HG03045 (cell line): ENCODE measurements around the gene LHFPL3.
"Not testable (repeated sequence)": the region's sequence is repeated elsewhere in the genome, so short reads cannot be mapped to it uniquely, and the experiment has no call there.

Experiments used
- ATAC-seq: cut with Tn5 transposase; IDR thresholded peaks from one replicate; pipeline ENCODE4 v1.9.1; 2021; ENCODE audit warnings: mild to moderate bottlenecking, moderate library complexity; ENCODE audit not compliant: unreplicated experiment

The LHFPL3 gene

GRCh38 chr7:104328296-104328969 is at the start of gene LHFPL3:
Gene LHFPL3, plus strand, starts transcription at chr7:104328603.
- ATAC-seq: no peak

DNA sequence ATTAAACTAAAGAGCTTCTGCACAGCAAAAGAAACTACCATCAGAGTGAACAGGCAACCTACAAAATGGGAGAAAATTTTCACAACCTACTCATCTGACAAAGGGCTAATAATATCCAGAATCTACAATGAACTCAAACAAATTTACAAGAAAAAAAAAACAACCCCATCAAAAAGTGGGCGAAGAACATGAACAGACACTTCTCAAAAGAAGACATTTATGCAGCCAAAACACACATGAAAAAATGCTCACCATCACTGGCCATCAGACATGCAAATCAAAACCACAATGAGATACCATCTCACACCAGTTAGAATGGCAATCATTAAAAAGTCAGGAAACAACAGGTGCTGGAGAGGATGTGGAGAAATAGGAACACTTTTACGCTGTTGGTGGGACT is 46.7 kb upstream of the LHFPL3 start:
- ATAC-seq: not testable (repeated sequence)

- no peak for ATAC-seq
Measured at GRCh38 chr7:104286839-104287238, 41.6 kb upstream of the LHFPL3 start.

- ATAC-seq: no peak
Measured at GRCh38 chr7:104288137-104288536, 40.3 kb upstream of the LHFPL3 start.

DNA sequence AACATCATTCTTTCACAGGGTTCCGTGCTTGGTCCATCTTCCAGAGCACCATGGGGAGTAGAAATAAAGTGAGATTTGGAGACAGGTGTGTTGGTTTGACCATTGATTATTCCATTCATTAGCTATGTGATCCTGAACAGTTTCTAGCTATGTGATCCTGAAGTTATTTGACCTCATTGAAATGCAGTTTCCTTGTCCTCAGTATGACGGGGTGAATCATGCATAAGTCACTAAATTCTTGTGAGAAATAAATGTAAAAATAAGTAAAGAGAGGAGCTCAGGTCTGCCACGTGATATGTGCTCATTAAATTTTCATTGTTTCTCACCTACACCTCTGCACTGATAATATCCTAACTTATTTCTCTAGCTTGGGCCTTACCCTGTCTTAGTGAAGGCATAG is 34.1 kb upstream of the LHFPL3 start:
- ATAC-seq: no peak

GRCh38 chr7:104296266-104296665 is 32.1 kb upstream of the LHFPL3 start:
- ATAC-seq: no peak

DNA sequence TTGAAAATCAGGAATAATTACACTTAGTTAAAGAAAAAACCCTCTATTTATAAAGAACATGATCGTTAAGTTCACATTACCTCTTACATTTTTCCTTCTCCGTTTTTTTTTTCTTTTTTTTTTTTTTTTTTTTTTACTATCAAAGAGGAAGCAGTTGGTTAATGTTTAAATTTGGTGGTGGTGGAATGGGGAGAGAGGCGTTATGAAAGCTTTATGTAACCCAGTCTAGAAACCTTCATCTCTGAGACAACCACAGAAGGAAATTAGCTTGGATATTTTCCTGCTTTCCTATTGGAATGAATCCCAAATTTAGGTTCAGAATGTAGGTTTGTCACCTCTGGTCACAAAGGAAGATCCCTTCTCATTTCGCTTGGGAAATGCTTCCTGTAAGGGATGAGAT is 31.5 kb upstream of the LHFPL3 start:
- no peak for ATAC-seq

GRCh38 chr7:104299323-104299722 is 29.1 kb upstream of the LHFPL3 start:
- ATAC-seq: no peak

DNA sequence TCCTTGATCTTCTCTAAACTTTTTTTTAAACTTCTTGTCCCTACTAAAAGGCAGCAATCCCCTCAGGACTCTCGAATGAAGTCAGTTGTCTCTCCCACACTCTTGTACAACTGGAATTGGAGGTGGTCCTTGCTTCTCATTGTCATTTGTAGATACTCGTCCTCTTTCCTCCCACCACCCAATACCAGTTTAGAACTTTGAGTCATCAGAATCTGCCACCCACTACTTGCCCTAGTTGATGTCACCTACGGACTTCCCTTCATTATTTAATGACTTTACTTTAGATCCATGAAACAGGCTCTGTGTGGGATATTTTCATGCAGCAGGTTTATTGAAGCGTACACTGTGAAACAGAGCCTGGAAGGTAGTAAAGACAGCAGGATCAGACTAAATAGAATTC is 28.6 kb upstream of the LHFPL3 start:
- ATAC-seq: no peak

- no peak for ATAC-seq
Measured at GRCh38 chr7:104306793-104307192, 21.6 kb upstream of the LHFPL3 start.

DNA sequence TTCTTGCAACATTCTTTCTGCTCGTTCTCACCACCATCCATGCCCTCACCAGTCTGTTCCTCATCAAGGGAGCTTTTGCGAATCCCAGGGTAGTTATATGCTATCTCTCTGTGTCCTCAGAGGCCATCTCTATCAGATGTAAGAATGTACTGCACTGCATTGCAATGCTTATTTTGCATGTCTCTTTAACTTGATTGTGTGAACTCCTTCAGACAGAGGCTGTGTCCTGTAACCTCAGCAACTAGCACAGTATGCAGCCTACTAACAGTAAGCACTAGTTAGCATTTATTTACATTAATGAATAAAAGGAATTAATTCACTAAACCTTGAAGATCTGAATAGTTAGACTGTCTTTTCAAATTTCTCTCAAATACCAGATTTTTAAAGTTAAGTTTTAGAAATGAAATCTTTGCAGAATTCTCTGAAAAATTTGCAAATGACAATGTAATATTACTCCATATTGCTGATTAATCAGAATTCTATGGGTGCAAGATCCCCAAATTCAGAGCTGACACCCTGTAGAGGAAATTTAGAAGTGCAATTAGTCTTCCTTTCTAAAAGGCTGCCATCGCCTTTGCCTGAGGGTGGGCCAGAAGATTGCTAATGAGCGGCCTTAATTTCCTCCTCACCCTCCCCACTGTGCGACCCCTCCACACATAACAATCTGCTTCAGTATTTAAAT is 10.3 kb upstream of the LHFPL3 start:
- ATAC-seq: no peak

DNA sequence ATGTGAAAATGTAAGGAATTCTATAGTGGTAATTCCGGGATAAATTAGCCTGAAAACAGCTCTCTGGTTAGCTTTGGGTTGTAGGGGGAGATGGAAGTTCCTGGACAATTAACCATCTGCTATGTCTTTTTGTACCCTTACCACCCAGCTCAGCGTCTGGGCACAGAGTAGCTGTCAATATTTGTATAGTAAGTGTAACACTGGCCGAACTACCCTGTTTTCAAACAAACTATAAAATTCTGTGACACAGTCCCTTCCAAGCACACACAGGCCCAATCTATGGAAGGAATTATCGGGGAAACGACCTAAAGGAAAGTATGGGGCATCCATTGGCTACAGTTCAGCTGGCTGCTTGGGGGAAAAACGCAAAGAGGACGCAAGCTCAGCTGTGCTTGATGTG is 869 bp upstream of the LHFPL3 start:
- no peak for ATAC-seq

DNA sequence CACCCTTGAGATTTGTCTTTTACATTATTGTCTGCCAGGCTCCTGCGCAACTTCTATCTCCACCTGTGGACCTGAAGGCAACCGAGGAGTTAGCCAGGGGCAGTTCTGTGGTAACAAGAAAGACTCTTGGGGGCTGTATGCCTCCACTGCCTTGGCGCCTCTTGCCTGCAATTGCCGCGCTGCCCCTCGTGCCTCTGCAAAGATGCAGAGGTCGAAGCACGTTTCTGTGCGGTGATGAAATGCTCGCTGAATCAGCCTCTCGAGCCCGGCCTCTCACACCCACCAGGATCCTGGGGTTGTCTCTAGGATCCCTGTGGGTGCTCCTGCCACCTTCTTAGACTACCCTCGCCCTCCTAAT is 486 bp upstream of the LHFPL3 start:
- no peak for ATAC-seq

DNA sequence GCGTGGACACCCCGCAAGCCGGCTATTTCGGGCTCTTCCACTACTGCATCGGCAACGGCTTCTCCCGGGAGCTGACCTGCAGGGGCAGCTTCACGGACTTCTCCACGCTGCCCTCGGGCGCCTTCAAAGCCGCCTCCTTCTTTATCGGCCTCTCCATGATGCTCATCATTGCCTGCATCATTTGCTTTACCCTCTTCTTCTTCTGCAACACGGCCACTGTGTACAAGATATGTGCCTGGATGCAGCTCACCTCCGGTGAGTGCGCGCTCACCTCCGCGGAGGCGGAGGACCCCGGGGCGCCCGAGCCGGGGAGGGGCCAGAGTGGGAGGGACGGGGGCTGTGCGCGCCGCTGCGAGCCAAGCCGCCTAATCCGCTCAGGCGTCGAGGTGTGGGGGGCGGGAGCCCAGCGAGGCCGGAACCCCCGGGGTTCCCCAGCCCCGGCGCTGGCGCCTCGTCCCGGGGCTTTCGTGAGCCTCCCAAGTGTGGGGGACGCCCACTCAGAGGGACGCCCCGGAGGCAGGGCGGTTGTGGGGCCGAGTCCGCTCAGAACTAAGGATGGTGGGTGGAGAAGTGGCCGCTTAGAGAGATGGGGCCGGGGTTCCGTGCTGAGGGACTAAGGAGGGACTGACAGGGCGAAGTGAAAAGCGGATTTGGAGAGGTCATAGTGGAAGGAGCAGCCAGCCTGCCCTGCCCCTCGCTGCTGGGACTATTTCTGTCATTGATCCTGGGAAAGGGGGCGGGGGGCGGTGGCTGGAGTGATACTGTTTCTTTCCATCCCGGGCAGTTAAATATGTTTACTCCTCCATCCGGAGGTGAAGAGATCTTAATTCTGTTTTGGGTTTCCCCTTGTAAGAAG is 795 bp downstream of the LHFPL3 start:
- ATAC-seq: no peak

GRCh38 chr7:104341546-104341945 is 13.1 kb downstream of the LHFPL3 start:
- ATAC-seq: no peak

- no peak for ATAC-seq
Measured at GRCh38 chr7:104352736-104353135, 24.3 kb downstream of the LHFPL3 start.

DNA sequence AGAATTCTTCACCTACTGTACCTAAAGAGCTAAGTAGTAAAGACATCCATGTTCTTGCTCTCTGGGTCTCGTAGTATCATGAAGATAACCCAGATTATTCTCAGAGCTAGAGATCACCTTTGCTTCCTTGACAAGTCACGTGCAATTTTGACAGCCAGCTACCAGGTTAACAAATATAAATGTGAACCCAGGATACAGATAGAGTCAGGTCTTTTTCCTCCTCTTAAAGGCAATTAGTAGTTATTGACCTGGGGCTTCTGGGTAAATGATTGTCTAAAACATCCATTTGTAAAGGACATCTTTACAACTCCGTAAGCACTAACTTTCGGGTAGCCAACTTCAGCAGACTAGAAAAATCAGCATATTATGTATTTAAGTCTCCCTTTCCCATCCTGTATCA is 28.8 kb downstream of the LHFPL3 start:
- ATAC-seq: no peak

DNA sequence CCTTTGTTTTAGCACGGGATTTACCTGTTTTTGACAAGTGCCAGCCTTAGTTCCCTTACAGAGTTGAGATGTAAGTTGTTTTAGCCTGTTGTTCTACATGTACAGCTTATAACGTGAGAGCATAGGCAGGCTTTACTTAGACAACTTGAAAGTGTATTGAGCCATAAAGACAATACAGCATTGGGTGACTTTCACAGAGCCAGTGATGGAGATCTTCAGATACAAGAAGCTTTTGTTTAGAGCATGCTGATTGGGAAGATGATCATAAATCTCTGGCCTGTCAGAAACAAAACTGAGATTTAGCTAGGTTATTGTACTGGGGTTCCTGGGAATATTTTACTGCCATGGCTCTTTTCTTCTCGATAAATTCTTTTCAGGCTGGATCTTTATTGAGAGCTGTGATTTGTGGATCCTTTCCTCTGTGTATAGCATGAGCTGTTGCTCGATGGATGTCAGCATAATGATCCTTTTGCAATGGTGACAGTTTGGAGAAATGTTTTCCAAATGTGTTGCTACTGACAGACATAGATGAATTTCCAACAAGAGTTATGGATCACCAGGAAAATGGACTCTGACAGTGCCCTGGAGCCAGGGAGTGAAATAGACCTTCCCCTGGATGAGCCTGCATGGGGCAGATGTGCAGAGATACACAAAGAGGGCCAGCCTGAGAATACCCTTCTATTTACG is 30.2 kb downstream of the LHFPL3 start:
- ATAC-seq: no peak

GRCh38 chr7:104362756-104363155 is 34.4 kb downstream of the LHFPL3 start:
- no peak for ATAC-seq

DNA sequence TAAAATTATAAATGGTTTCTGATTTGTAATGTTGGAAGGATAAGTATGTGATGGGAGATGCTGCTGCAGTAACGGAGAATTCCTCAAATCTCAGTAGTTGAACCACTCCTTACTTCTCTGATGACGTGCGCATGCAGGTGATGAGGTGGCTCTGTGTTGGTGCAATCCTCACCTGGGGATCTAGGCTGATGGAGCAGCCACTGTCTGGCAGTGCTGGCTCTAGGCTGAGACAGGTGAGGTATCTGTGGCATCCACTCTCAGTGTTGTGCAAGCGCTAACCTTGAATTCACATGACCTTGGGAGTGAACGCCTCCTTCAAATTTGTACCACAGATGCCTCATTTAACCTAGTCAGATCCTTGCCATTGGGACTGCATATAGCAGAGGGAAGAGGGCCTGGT is 35.0 kb downstream of the LHFPL3 start:
- no peak for ATAC-seq

DNA sequence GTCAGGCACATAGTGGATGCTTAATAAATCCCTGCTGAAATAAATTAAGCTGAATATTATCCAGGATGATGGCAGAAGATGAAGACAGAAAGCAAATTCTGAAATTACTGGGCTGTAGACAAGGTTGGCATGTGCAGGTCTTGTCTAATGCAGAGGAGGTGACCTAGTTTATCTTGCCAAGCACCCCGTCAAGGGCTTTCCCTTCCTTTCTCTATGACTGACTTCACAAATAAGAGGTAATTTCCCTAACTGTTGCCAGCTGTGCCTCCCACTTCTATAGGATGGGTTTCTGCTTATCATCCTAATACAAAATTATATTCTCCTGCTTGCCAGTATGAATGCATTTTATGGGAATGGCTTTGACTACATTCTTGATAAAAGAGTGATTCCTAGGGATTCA is 38.0 kb downstream of the LHFPL3 start:
- no peak for ATAC-seq
